ENCODE results near the gene ADCYAP1R1. TPM values are rescaled to one million over a fixed set of nuclear protein-coding genes. Genes with fewer than 3 reads are reported as not detected.
A peak's percentile ranks its signal among the peaks of the same experiment; 100 is the strongest.

ADCYAP1R1 gene
- total RNA-seq: 6.0 TPM
- long read RNA-seq, partial matches to known transcripts: 0 of 2 reads
- long read RNA-seq, other reads (novel, unspliced or antisense): 1 of 2 reads

- intact Hi-C loops (cut with micrococcal nuclease): no loop called here
- ATAC-seq (peak; percentile 90), DNase-seq (peak; percentile 80)
Observed at GRCh38 chr7:31051598-31052486, at the start of gene ADCYAP1R1. ADCYAP1R1 (plus strand) TSS chr7:31052308; CDS start chr7:31063265, 10,957 bp downstream.

- DNase-seq (no peak), ATAC-seq (no peak)
- intact Hi-C loops (cut with micrococcal nuclease): no loop called here
Observed at GRCh38 chr7:31003097-31003496, 49.0 kb upstream of the ADCYAP1R1 start.

DNA sequence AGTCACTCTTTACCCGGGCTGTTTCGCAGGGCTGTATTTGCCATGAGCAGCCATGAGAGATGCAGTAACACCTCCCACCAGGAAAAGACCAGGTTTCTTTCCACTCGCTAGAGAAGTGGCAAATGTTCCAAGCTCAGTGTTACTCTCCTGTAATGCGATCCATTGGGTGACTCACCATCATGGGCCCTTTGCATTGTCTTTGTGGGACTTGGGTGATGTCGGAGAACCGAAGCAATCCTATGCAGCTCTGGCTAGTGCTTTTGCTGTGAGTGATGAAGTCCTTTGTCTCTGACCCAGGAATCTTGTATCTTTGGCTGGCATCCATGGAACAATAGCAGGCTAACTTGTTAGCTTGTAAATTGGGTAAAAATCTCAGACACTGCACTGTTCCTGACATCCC lies 48.4 kb upstream of the ADCYAP1R1 start:
- no peak for ATAC-seq
- intact Hi-C loops (cut with micrococcal nuclease): no loop called here

GRCh38 chr7:31004393-31004792 lies 47.7 kb upstream of the ADCYAP1R1 start:
- no peak for ATAC-seq
- intact Hi-C loops (cut with micrococcal nuclease): no loop called here

More for the DNA sequence above, 48.4 kb upstream of the ADCYAP1R1 start:
- DNase-seq: no peak

DNA sequence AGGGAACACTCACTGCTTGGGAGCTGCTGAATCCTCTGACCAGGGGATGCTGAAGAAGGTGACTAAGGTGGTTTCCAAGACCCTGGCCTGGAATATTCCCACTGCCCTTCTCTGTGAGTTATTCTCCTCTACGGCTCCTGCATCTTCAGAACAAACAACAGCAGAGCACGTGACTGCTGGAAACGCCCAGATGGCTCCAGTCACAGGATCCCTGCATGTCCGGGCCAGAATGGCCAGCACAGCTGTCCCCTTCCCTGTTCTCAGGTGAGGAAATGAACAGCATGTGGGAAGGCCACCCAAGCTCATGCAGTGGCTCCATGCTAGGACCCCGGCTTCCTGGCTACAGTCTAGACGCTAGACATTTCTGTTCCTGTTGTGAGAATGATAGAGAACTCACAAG lies 45.3 kb upstream of the ADCYAP1R1 start:
- ATAC-seq: peak; percentile 60
- no peak for DNase-seq
- intact Hi-C loops (cut with micrococcal nuclease): no loop called here

More at GRCh38 chr7:31004393-31004792, 47.7 kb upstream of the ADCYAP1R1 start:
- no peak for DNase-seq

DNA sequence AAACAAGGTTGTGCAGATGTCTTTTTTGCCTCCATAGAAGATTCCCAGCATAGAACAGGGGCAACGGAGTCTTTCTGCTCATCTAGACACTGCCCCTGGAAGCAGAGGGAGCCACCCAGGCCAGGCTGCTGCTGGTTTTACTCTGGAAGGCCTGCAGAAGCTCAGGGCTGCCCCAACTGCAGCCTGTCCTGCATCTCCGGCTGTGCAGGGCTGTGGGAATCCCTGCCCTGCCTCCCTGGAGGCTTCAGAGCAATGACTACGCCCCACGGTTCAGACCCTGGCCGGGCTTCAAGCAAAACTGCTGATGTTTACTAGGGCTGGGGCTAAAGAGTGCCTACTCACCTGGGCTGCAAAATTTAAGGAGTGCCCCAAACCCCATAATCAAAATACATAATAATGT lies 44.5 kb upstream of the ADCYAP1R1 start:
- peak; percentile 46 for DNase-seq
- peak; percentile 67 for ATAC-seq
- intact Hi-C loops (cut with micrococcal nuclease): no loop called here

DNA sequence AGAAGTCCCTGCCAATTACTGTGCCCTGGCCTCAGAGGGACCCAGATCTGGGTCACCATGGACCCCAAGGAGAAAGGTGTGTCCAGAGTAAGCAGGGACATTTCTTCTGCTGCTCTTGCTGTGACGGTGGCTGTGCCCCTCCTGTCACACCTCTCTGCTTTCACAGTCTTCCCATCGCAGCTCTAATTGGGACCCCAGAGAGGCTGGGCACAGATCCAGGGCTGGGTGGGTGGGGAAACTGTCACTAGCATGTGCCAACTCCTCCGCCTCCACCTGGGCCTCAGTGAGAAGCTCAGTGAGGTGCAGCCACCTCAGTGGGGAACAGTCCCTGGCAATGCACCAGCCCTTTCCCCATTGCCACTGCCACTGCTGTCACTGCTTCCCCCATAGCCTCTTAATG lies 37.3 kb upstream of the ADCYAP1R1 start:
- DNase-seq (no peak), ATAC-seq (no peak)
- intact Hi-C loops (cut with micrococcal nuclease): no loop called here

GRCh38 chr7:31017032-31017675 lies 35.0 kb upstream of the ADCYAP1R1 start:
- intact Hi-C loops (cut with micrococcal nuclease): no loop called here
- peak; percentile 33 for ATAC-seq
- DNase-seq: no peak

DNA sequence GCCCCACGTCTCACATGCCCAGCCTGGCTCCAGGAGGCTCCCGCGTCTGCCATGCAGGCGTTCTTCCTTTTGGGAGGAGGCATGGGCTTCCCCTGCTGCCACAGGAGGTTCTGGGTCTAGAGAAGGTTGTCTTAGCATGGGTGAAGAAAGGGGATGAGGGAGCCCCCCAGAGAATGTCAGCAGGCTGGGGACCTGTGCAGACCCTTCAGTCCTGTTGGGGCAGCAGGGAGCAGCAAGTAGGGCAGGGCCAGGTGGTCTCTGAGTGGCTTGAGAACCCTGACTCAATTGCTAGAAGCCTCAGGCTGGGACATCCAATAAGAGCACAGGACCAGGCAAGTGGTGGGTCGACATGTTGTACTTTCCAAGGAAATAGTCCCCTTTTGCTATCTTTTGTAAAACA lies 34.4 kb upstream of the ADCYAP1R1 start:
- intact Hi-C loops (cut with micrococcal nuclease): no loop called here
- DNase-seq (no peak), ATAC-seq (no peak)

DNA sequence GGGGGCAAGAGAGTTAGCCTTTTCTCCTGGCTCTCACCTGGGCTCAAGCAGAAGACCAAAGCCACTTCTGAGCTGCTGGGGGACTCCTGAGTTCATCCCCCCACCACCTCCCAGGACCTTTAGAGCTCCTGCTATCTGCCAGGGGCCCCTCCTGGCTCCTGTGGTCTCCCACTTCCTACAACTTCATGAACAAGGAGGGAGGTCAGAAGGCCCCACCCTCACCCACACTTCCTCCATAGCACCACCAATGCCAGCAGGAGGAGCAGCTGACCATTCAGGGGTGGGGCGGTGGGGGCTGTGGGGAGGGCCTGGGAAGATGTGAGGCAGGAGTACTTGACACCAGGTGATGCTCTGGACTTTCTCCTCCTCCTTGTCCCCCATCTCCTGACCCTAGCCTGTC lies 32.6 kb upstream of the ADCYAP1R1 start:
- DNase-seq: no peak
- intact Hi-C loops (cut with micrococcal nuclease): no loop called here
- no peak for ATAC-seq

DNA sequence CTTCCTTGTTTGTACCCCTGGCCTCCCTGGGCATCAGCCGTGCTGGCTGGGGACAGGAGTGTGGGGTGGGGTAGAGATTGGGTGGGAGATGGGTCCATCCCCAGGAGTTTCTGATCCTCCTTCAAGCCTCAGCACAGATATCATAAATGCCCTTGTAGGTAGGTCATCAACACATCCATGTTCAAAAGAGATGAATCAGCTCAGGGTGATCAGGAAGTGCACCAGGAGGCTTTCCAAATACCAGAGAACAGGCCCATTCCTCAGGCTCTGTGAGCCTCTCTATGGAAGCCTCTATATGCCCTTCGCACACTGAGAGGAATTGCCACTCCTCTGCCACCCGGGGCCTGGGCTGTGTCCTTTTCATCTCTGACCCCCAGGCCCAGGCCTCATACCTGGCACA lies 31.9 kb upstream of the ADCYAP1R1 start:
- intact Hi-C loops (cut with micrococcal nuclease): no loop called here
- ATAC-seq (no peak), DNase-seq (no peak)

DNA sequence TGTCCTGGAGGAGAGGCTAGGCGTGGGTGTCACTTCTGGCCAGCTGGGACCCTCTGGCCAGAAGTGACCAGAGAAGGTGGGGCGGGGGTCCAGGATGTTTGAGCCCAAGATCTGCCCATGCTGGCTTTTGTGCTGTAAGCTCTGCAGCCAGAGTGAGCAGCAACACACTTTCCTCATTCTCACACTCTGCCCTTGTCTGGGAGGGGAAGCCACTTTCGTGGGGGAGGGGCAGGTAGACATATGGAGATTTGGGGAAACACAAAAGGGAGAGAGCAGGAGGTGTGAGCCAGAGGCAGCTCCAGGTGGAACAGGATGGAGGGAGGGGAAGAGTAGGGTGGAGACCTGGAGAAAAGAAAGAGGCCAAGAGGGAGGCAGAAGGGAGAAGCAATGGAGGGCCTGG lies 31.5 kb upstream of the ADCYAP1R1 start:
- intact Hi-C loops (cut with micrococcal nuclease): no loop called here

GRCh38 chr7:31022117-31022516 lies 30.0 kb upstream of the ADCYAP1R1 start:
- no peak for ATAC-seq
- intact Hi-C loops (cut with micrococcal nuclease): no loop called here
- DNase-seq: no peak

More for the DNA sequence above, 31.5 kb upstream of the ADCYAP1R1 start:
- ATAC-seq: no peak
- no peak for DNase-seq

DNA sequence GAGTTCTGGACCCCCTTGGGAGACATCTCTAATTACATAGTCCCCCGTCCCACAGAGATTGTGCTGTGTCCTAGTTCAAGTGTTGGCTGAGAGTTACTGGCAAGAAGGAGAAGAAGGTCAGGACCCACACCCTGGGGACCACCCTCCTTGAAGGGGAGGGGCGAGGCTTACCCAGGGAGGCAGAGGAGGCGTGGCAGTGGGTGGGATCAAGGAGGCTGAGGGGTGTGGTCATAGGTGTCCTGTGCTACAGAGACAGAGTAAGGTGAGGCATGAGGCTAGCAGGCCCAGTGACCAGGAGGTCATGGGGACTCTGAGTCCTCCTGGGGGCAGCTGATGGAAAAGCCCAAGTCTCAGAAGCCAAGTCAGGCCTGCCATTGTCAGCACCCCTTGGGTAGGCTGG lies 29.4 kb upstream of the ADCYAP1R1 start:
- intact Hi-C loops (cut with micrococcal nuclease): no loop called here
- DNase-seq (no peak), ATAC-seq (no peak)

GRCh38 chr7:31023877-31024276 lies 28.2 kb upstream of the ADCYAP1R1 start:
- intact Hi-C loops (cut with micrococcal nuclease): no loop called here
- DNase-seq (no peak), ATAC-seq (no peak)

GRCh38 chr7:31027161-31027965 lies 24.7 kb upstream of the ADCYAP1R1 start:
- ATAC-seq: peak; percentile 84

GRCh38 chr7:31028006-31028405 lies 24.1 kb upstream of the ADCYAP1R1 start:
- no peak for DNase-seq
- intact Hi-C loops (cut with micrococcal nuclease): no loop called here
- no peak for ATAC-seq

More at GRCh38 chr7:31027161-31027965, 24.7 kb upstream of the ADCYAP1R1 start:
- intact Hi-C loops (cut with micrococcal nuclease): no loop called here
- peak; percentile 71 for DNase-seq

DNA sequence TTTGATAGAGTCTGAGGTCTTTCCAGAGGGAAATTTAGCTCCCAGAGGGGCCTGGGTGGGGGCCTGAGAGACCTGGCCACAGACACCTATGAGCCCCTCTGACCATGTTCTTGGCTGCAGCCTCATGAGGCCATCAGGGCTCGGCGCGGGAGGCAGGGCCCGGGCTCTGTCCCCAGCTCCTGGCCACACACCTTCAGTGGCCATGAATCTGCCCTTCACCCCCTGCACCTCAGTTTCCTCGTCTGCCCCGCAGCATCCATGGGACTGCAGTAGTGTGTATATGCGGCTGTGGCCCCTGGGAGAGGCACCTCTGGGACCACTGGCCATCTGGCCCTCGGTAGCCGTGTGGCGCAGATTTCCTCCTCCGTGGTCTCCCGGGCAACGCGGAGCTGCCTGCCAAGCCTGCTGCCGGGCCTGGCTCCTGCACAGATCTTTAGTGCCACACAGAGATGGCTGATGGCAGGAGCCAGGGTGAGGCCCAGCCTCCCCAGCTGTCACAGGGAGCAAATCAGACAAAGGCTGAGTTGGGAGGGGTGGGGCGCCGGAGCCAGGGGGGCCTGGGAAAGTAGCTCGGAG lies 23.6 kb upstream of the ADCYAP1R1 start:
- no peak for DNase-seq
- intact Hi-C loops (cut with micrococcal nuclease): no loop called here
- no peak for ATAC-seq

Measured in left ventricle myocardium superior (tissue), 1 donor.